ENCODE measurements around the gene RBP7.

The RBP7 gene

GRCh38 chr1:10031461-10031860, 34.4 kb downstream of the RBP7 start:
- no peak for DNase-seq

- DNase-seq: peak; percentile 96 to 100 (median 98)
Observed at GRCh38 chr1:10032590-10033358, 35.7 kb downstream of the RBP7 start, which contains the start of gene UBE4B. Gene UBE4B (plus strand): TSS chr1:10032958. CDS start chr1:10033671, 713 bp downstream.

GRCh38 chr1:10033359-10033845, 36.4 kb downstream of the RBP7 start:
- DNase-seq: no peak

DNA sequence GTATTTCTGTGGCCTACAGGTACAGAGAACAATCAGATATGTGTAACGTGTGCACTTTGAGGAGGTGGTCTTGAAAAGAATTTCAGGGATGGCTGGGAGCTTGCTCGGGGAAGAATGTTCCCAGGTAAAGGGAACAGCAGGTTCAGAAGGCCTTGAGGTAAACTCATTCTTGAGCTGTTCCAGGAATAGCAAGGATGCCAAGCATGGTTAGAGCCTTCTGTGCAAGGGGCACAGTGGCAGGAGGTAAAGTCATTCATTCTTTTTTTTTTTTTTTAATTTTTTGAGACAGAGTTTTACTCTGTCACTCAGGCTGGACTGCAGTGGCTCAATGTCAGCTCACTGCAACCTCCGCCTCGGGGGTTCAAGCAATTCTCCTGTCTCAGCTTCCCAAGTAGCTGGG, 45.7 kb downstream of the RBP7 start:
- DNase-seq: no peak

DNA sequence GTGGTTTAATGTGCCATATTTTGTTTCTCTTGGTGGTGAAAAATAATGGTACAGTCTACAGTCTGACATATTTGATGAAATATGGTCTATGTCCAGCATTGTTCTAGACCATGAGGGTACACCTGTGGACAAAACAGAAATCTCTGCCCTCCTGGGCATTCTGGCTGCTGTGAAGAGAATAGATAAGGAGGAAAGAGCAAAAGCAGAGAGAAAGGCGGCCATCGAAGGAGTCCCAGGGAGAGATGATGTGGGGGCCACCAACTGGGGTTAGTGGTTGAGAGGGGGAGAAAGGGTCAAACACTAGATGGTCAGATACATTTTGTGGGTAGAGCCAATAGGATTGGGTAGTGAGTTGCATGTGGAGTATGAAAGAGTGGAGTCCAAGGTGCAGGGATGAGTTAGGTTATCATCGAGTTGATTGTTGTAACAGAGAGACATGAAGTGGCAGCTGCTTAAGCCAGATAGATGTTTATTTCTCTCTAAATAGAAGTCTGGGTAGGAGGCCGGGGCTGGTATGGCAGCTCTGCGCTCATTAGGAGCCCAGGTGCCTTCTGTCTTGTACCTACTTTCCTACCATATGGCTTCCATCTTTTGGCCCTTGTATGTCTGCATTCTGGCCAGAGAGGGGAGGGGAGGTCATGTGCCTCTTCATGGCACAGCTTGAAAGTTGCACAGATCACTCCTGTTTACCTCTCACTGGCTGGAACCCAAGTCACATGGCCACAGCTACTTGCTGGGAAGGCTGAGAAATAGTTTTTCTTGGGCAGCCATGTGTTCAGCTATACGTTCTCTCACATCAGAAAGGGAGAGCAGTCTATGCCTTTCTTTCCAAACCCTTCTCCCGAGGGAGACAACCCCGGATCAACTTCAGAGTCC, 48.7 kb downstream of the RBP7 start:
- no peak for DNase-seq

DNA sequence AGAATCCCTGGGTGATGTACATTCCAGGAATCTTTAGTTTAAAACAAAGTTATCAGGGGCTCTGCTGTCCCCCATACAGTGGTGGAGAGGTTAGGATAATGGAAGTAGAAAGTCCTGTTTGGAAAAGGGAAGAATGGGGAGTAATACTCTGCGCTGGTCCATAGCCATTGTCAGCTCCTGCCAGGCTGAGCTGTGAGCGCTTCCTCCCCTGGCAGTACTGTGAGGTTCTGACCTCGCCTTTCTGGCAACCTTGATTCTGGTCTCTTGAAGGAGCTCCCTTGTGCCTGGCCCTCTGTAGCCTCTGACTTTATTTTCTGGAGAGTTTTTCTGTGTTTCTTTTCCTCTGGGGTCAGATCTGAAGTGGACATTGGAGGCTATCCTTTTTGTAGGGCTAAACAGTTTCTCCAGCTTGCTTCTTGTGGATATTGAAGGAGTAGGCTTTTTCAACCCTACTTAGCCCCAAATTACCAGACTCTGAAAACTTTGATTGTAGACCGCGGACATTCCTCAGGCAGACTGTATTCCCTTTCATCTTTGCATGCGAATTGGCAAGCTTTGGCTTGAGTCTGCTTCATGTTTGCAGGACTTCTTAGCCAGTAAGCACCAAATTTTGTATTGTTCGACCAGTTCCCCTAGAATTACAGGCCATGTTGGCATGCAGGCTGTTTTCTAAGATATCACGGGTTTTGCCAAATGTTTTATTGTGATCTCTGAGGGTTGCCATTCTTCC, 49.5 kb downstream of the RBP7 start:
- no peak for DNase-seq

DNA sequence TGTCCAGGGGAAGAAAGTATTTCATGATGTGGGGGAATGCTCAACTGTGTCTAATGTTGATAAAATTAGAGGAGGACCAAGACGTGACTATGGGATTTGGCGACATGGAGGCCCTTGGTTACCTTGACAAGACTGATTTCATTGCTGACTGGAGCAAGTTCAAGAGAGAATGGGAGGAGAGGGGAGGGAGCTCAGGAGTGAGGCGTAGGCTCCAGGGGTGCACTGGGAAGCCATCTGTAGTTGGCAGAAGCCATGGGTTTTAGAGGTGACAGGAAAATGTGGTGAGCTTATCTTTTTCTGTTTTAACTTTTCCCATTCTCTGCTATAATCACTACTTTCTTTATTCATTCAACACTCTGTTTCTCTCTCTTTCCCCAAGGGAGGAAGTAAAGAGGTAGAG, 51.6 kb downstream of the RBP7 start:
- no peak for DNase-seq

DNA sequence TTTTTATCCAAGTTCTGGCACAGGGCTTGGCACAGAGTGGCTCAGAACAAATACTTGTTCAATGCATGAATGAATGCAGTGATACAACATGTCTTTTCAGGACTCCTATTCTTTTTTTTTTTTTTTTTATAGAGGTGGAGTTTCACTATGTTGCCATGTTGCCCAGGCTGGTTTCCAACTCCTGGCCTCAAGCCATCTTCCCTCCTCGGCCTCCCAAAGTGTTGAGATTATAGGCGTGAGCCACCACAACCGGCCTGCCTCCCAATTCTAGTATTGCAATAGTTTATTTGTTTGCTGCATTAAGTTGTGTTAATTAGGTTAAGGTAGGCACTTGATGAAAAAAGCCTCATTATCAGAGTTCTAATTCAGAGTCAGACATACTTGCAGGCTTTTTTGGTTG, 53.6 kb downstream of the RBP7 start:
- no peak for DNase-seq

GRCh38 chr1:10051656-10052055, 54.6 kb downstream of the RBP7 start:
- DNase-seq: no peak

DNA sequence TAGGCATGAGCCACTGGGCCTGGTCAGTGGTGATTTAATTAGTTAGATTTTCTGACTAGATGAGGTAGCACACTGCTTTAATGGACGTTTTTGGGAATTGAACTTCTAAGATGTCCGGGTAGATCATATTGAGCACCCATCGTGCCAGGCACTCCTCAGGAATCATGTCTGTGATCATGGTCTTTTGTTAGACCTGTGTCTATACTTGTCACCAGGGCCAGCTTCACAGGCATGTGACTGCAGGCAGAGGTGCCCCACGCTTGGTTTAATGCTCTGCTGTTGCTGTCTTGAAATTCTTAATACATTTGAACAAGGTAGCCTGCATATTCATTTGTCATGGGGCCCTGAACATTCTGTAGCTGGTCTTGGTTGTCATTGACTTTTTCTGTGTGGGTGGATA, 55.3 kb downstream of the RBP7 start:
- no peak for DNase-seq

DNA sequence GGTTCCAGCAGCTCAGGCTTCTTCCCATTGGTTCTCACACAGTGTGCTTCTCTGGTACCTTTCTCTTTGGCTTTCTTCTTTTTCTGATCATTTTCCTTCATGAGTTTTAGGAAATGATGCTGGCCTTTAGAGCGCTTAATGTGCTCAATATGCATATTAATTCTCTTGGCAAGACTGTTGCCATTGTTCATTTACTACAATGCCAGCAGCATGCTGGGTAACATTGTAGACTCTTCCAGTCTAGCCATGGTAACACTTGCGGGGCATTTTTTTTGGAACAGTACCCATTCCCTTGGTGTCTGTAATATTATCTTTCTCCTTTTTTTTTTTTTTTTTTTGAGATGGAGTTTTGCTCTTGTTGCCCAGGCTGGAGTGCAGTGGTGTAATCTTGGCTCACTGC, 57.4 kb downstream of the RBP7 start:
- DNase-seq: no peak

GRCh38 chr1:10056599-10056987, 59.6 kb downstream of the RBP7 start:
- no peak for DNase-seq

GRCh38 chr1:10057343-10057742, 60.3 kb downstream of the RBP7 start:
- DNase-seq: no peak

GRCh38 chr1:10057796-10058195, 60.8 kb downstream of the RBP7 start:
- no peak for DNase-seq

- no peak for DNase-seq
Observed at GRCh38 chr1:10059342-10059718, 62.3 kb downstream of the RBP7 start.

GRCh38 chr1:10060311-10061100, 63.5 kb downstream of the RBP7 start:
- no peak for DNase-seq

DNA sequence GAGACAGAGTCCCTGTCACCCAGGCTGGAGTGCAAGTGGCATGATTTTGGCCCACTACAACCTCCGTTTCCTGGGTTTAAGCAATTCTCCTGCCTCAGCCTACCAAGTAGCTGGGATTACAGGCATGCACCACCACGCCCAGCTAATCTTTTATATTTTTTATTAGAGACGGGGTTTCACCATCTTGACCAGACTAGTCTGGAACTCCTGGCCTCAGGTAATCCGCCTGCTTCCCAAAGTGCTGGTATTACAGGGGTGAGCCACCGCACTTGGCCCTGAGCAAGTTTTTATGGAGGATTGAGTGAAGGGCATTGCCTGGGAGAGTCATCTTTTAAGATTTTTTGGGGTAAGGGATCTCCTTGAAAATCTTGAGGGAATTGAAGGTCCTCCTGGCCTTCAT, 64.2 kb downstream of the RBP7 start:
- no peak for DNase-seq

DNA sequence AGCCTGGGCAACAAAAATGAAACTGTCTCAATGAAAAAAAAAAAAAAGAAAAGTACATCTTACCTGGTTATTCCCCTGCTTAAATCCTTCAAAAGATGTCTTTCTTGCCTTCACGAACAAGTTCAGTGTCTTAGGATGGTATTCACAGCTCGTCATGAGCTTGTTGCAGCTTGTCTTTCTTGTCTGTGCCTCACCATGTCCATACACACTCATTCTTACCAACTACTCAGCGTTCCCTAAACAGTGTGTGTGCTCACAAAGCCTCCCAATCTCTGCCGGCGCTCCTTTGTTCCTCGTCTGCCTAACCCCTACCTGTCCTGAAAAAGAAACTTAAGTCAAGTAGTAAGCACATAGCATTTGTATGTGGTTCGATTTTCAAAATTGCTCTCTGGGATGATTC, 66.8 kb downstream of the RBP7 start:
- no peak for DNase-seq

- peak in 1 of 5 donors; percentile 4 for DNase-seq
Observed at GRCh38 chr1:10064416-10065343, 67.7 kb downstream of the RBP7 start.

GRCh38 chr1:10065344-10065685, 68.3 kb downstream of the RBP7 start:
- DNase-seq: no peak
